Measurements from ENCODE around the gene LRRN2.

DNA sequence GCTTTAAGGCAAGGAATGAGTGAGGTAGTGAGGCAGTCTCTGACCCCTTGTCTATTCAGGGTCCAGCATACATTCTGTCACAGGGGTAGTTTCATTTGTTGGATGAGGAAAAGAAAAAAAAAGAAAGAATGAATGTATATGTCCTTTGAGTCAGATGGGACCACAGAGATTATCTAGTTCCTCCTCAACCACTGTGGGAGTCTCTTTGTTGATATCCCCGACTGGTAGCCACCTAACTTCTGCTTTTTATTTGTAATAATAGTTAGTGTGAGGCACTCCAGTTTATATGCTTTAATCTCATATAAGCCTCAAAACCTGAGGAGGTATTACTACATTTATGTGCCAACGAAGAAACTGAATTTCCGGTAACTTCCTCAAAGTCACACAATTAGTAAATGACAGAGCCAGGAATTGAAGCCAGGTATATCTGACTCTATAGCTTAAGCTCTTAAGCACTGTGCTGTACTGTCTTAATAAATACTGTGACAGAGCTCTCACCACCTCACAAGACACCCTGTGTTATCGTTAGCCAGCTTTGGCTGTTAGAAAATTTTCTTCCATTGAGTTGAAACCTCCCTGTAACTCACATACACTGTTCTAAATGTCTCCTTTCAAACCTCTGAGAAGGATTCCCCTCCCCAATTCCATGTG, 87.1 kb downstream of the LRRN2 start:
- TF ChIP-seq EZH2 (IDR thresholded peaks at IDR 0.05; ENCODE audit: borderline replicate concordance, low read depth, low read length, severe bottlenecking) = no peak
- no peak for TF ChIP-seq POLR2A (IDR thresholded peaks at IDR 0.05; ENCODE audit: low read depth, low read length)
